ENCODE data around the gene DNAH1. TPM values are rescaled to one million over a fixed set of nuclear protein-coding genes. Genes with fewer than 3 reads are reported as not detected.

The DNAH1 gene
- total and polyA plus RNA-seq, 2 of the 13 experiments (the other 11 are each of a cell fraction or from before 2014, with no cell fraction given): 0.64 to 3.5 TPM

- no peaks in the 10 kb centered on the region for H3K4me1 ChIP-seq (ENCODE audit: insufficient read depth, low read length)
- no TSS peak for BruUV-seq (replicated peaks)
- intact Hi-C loops (cut with micrococcal nuclease; ENCODE audit: unreplicated experiment) (no loop called here), in situ Hi-C loops (cut with HindIII; ENCODE audit: extremely low pct_ligation_motif_present, low pct_unique_long_range_greater_than_20kb) (loop anchor here (5.0 kb wide), 1 partner anchor 55 kb away; no protein-coding TSS in a partner anchor)
- FAIRE-seq (no peak), ATAC-seq (no peak), DNase-seq (ENCODE audit: low spot score) (no peak)
- WGBS (ENCODE audit: low lambda C conversion rate): 78% methylated on average over 7 of the region's 16 CpGs
- H3K79me2 ChIP-seq (ENCODE audit: insufficient read depth, low read length): no peaks in the 10 kb centered on the region
- H3K27me3 ChIP-seq (ENCODE audit: control insufficient read depth in 1 of 2, insufficient read depth in 2 of 2, low read length in 2 of 2): no peaks in the 10 kb centered on the region
- H3K9ac ChIP-seq (ENCODE audit: insufficient read depth, low read depth, low read length): no peak overlapping the region
- no peak overlapping the region for H2AFZ ChIP-seq (ENCODE audit: low read length)
- CTCF ChIA-PET (ENCODE audit: low intra/inter-chr PET ratio, low total read pairs): no interaction called here
- TF ChIP-seq ZSCAN9 (CRISPR knock-in tag; IDR thresholded peaks at IDR 0.05; ENCODE audit: borderline replicate concordance) (no peak), BRCA1 (CRISPR knock-in tag; IDR thresholded peaks at IDR 0.05) (no peak), MLLT10 (CRISPR knock-in tag; IDR thresholded peaks at IDR 0.05) (no peak), NR2F6 (IDR thresholded peaks at IDR 0.05) (no peak), NR2F6 (CRISPR knock-in tag; IDR thresholded peaks at IDR 0.05) (no peak), CAMTA2 (CRISPR knock-in tag; IDR thresholded peaks at IDR 0.05; ENCODE audit: borderline replicate concordance) (no peak), NBN (conservative IDR thresholded peaks at IDR 0.05) (no peak), GABPB1 (CRISPR knock-in tag; IDR thresholded peaks at IDR 0.05) (no peak), TBX2 (CRISPR knock-in tag; IDR thresholded peaks at IDR 0.05; ENCODE audit: borderline replicate concordance) (no peak), CERS6 (CRISPR knock-in tag; IDR thresholded peaks at IDR 0.05) (no peak)
- TF ChIP-seq, protein P1, sequence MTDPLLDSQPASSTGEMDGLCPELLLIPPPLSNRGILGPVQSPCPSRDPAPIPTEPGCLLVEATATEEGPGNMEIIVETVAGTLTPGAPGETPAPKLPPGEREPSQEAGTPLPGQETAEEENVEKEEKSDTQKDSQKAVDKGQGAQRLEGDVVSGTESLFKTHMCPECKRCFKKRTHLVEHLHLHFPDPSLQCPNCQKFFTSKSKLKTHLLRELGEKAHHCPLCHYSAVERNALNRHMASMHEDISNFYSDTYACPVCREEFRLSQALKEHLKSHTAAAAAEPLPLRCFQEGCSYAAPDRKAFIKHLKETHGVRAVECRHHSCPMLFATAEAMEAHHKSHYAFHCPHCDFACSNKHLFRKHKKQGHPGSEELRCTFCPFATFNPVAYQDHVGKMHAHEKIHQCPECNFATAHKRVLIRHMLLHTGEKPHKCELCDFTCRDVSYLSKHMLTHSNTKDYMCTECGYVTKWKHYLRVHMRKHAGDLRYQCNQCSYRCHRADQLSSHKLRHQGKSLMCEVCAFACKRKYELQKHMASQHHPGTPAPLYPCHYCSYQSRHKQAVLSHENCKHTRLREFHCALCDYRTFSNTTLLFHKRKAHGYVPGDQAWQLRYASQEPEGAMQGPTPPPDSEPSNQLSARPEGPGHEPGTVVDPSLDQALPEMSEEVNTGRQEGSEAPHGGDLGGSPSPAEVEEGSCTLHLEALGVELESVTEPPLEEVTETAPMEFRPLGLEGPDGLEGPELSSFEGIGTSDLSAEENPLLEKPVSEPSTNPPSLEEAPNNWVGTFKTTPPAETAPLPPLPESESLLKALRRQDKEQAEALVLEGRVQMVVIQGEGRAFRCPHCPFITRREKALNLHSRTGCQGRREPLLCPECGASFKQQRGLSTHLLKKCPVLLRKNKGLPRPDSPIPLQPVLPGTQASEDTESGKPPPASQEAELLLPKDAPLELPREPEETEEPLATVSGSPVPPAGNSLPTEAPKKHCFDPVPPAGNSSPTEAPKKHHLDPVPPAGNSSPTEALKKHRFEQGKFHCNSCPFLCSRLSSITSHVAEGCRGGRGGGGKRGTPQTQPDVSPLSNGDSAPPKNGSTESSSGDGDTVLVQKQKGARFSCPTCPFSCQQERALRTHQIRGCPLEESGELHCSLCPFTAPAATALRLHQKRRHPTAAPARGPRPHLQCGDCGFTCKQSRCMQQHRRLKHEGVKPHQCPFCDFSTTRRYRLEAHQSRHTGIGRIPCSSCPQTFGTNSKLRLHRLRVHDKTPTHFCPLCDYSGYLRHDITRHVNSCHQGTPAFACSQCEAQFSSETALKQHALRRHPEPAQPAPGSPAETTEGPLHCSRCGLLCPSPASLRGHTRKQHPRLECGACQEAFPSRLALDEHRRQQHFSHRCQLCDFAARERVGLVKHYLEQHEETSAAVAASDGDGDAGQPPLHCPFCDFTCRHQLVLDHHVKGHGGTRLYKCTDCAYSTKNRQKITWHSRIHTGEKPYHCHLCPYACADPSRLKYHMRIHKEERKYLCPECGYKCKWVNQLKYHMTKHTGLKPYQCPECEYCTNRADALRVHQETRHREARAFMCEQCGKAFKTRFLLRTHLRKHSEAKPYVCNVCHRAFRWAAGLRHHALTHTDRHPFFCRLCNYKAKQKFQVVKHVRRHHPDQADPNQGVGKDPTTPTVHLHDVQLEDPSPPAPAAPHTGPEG (CRISPR knock-in tag; IDR thresholded peaks at IDR 0.05): no peak
- TF ChIP-seq, protein P2, sequence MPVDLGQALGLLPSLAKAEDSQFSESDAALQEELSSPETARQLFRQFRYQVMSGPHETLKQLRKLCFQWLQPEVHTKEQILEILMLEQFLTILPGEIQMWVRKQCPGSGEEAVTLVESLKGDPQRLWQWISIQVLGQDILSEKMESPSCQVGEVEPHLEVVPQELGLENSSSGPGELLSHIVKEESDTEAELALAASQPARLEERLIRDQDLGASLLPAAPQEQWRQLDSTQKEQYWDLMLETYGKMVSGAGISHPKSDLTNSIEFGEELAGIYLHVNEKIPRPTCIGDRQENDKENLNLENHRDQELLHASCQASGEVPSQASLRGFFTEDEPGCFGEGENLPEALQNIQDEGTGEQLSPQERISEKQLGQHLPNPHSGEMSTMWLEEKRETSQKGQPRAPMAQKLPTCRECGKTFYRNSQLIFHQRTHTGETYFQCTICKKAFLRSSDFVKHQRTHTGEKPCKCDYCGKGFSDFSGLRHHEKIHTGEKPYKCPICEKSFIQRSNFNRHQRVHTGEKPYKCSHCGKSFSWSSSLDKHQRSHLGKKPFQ (CRISPR knock-in tag; IDR thresholded peaks at IDR 0.05; ENCODE audit: insufficient replicate concordance): no peak
- H3K27ac ChIP-seq (ENCODE audit: extremely low read length, insufficient read depth, low read length): no peak overlapping the region
- no peak overlapping the region for H3K4me3 ChIP-seq (replicated peaks in 1 of 3; ENCODE audit: insufficient read depth in 1 of 3, low read depth in 2 of 3, low read length in 3 of 3)
- no peaks in the 10 kb centered on the region; a peak in 1 of 5 replicates for H3K36me3 ChIP-seq (replicated peaks in 1 of 2; ENCODE audit: control insufficient read depth in 1 of 2, insufficient read depth in 2 of 2, low read length in 2 of 2)
- H3K4me2 ChIP-seq (ENCODE audit: low read depth, low read length): no peak overlapping the region
- H3K9me3 ChIP-seq (ENCODE audit: low read length): no peaks in the 10 kb centered on the region
- POLR2A ChIA-PET: no interaction called here
- no peaks in the 10 kb centered on the region for H4K20me1 ChIP-seq (ENCODE audit: insufficient read depth, low read length)
These were observed 30.8 kb downstream of the DNAH1 start for GRCh38 chr3:52346623-52347530.
